Measurements from ENCODE around the gene MATK. TPM values are rescaled to one million over a fixed set of nuclear protein-coding genes. Genes with fewer than 3 reads are reported as not detected.

The MATK gene
- total RNA-seq, 2 experiments from 2014 or later, result 9.1 to 9.4 TPM

DNA sequence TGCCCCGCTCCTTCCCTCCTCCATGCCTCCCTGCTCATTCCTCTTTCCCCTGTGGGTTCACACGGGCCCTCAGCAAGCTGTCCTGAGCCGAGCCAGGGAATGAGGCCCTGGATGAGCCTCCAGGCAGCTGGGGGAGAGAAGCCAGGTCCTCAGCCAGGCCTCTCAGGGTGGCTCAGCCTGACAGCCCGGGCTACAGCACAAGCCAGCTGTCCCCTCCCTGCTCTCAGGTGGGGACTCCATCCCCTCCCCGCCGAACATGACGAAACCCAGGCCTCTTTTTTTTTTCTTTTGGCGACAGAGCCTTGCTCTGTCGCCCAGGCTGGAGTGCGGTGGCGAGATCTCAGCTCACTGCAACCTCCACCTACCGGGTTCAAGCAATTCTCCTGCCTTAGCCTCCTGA, 40.0 kb upstream of the MATK start:
- Histone ChIP-seq H3K36me3 (ENCODE audit: insufficient read depth, low read length) (no peaks in the 10 kb centered on the region), H3K4me3 (ENCODE audit: low read length) (no peak overlapping the region), H3K9me3 (ENCODE audit: control insufficient read depth in 1 of 2, insufficient read depth in 1 of 2, low read length in 2 of 2) (no peaks in the 10 kb centered on the region), H3K27ac (ENCODE audit: low read depth in 1 of 2, low read length in 2 of 2) (no peak overlapping the region), H3K27me3 (ENCODE audit: control insufficient read depth in 1 of 2, insufficient read depth in 2 of 2, low read length in 2 of 2) (no peaks in the 10 kb centered on the region), H3K4me1 (ENCODE audit: insufficient read depth, low read length) (peaks cover 19% of the 10 kb centered on the region)
- TF ChIP-seq, protein P1, sequence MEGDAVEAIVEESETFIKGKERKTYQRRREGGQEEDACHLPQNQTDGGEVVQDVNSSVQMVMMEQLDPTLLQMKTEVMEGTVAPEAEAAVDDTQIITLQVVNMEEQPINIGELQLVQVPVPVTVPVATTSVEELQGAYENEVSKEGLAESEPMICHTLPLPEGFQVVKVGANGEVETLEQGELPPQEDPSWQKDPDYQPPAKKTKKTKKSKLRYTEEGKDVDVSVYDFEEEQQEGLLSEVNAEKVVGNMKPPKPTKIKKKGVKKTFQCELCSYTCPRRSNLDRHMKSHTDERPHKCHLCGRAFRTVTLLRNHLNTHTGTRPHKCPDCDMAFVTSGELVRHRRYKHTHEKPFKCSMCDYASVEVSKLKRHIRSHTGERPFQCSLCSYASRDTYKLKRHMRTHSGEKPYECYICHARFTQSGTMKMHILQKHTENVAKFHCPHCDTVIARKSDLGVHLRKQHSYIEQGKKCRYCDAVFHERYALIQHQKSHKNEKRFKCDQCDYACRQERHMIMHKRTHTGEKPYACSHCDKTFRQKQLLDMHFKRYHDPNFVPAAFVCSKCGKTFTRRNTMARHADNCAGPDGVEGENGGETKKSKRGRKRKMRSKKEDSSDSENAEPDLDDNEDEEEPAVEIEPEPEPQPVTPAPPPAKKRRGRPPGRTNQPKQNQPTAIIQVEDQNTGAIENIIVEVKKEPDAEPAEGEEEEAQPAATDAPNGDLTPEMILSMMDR (IDR thresholded peaks at IDR 0.05), result no peak
- DNase-seq (no peak), ATAC-seq (ENCODE audit: poor library complexity) (no peak)
- Mint-ChIP-seq H3K36me3 (ENCODE audit: low read depth) (no peaks in the 10 kb centered on the region), H3K27me3 (no peaks in the 10 kb centered on the region), H3K27ac (no peak overlapping the region), H3K4me3 (no peak overlapping the region), H3K9me3 (no peaks in the 10 kb centered on the region), H3K4me1 (ENCODE audit: low read depth) (peaks cover 8% of the 10 kb centered on the region)
- intact Hi-C loops (cut with DNase I, micrococcal nuclease), result no loop called here
- CTCF ChIA-PET, result interaction anchor here (0.7 kb wide), 1 partner anchor 208 kb away, joined by 4 read pairs; no protein-coding TSS in a partner anchor
- POLR2A ChIA-PET, result no interaction called here

DNA sequence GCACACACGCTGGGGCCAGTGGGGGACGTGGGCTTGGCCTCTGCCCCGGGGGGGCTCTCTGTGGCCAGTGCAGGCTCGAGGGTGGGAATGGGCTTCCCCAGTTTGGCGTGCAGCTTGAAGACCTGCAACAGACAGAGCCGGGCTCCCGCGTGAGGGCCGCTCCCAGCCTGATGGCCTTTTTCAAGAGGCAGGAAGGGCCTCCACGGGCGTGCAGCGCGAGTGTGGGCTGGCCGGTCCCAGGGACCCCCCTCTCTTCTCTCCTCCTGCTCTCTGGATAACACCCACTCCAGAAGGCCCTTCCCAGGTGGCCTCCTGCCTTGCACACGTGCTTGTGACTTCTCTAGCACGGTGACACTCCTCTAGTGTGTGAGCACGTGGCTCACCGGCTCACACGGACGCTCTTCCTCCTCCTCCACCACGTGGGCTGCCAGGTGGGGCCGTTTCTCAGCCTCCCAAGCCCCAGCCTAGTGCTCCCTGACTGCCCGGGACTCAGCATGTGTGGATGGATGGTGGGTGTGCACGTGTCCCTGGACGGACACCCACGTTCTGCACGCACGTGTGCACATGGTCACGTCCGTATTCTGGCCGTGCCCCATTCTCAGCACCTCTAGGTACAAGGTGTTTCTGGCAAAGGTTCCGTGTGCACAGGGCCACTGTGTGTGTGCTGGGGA, 39.2 kb upstream of the MATK start:
- no peak for DNase-seq
- intact Hi-C loops (cut with DNase I, micrococcal nuclease), result no loop called here
- TF ChIP-seq, protein P1 (IDR thresholded peaks at IDR 0.05), result no peak
- Histone ChIP-seq H3K4me3 (ENCODE audit: low read length) (no peak overlapping the region), H3K9me3 (ENCODE audit: control insufficient read depth in 1 of 2, insufficient read depth in 1 of 2, low read length in 2 of 2) (no peaks in the 10 kb centered on the region), H3K27ac (ENCODE audit: low read depth in 1 of 2, low read length in 2 of 2) (no peak overlapping the region), H3K4me1 (ENCODE audit: insufficient read depth, low read length) (peaks cover 22% of the 10 kb centered on the region), H3K27me3 (ENCODE audit: control insufficient read depth in 1 of 2, insufficient read depth in 2 of 2, low read length in 2 of 2) (no peaks in the 10 kb centered on the region), H3K36me3 (ENCODE audit: insufficient read depth, low read length) (no peaks in the 10 kb centered on the region)
- no peaks in the 10 kb centered on the region for H3K9me3 Mint-ChIP-seq
- ATAC-seq (ENCODE audit: poor library complexity), result no peak
- peaks cover 10% of the 10 kb centered on the region for H3K4me1 Mint-ChIP-seq (ENCODE audit: low read depth)
- CTCF ChIA-PET, result no interaction called here
- no peak overlapping the region for H3K4me3 Mint-ChIP-seq
- POLR2A ChIA-PET, result no interaction called here
- H3K36me3 Mint-ChIP-seq (ENCODE audit: low read depth), result no peaks in the 10 kb centered on the region
- no peak overlapping the region for H3K27ac Mint-ChIP-seq
- H3K27me3 Mint-ChIP-seq, result no peaks in the 10 kb centered on the region

DNA sequence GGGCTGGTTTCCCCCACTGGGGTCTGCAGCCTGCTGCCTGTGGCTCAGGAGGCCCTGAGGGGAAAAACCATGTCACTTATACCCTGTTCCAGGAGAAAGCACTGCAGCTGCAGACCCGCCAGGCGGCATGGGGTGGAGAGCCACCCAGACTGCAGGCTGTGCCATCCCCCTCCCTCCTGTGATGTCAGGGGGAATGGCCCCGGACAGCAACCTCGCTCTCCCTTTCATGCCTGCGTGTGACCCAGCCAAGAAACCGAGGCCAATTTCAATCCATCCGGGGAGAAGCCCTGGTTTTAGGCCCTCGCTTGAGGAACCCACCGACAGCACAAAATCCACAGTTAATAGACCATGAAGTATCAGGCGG, 37.2 kb upstream of the MATK start:
- ChIA-PET POLR2A (interaction anchor here (1.2 to 2.6 kb wide), 3 partner anchors 11 to 102 kb away, joined by 3 to 46 read pairs (median 15); partner anchors contain the start of genes APBA3 and MRPL54), CTCF (interaction anchor here (2.1 kb wide), 1 partner anchor 61 kb away, joined by 35 read pairs; the partner anchor contains the start of genes APBA3 and MRPL54)
- no peak overlapping the region for H3K27ac Mint-ChIP-seq
- H3K27me3 Mint-ChIP-seq, result no peaks in the 10 kb centered on the region
- DNase-seq (no peak), ATAC-seq (ENCODE audit: poor library complexity) (no peak)
- Histone ChIP-seq H3K9me3 (ENCODE audit: control insufficient read depth in 1 of 2, insufficient read depth in 1 of 2, low read length in 2 of 2) (no peaks in the 10 kb centered on the region), H3K27me3 (ENCODE audit: control insufficient read depth in 1 of 2, insufficient read depth in 2 of 2, low read length in 2 of 2) (no peaks in the 10 kb centered on the region), H3K4me3 (ENCODE audit: low read length) (no peak overlapping the region), H3K27ac (ENCODE audit: low read depth in 1 of 2, low read length in 2 of 2) (no peak overlapping the region), H3K36me3 (ENCODE audit: insufficient read depth, low read length) (no peaks in the 10 kb centered on the region), H3K4me1 (ENCODE audit: insufficient read depth, low read length) (peaks cover 32% of the 10 kb centered on the region)
- intact Hi-C loops (cut with DNase I, micrococcal nuclease), result loop anchor here in 1 of 2 experiments (5.0 kb wide), 2 partner anchors 41 to 156 kb away; no protein-coding TSS in a partner anchor
- peaks cover 16% of the 10 kb centered on the region for H3K4me1 Mint-ChIP-seq (ENCODE audit: low read depth)
- no peak overlapping the region for H3K4me3 Mint-ChIP-seq
- no peaks in the 10 kb centered on the region for H3K9me3 Mint-ChIP-seq
- TF ChIP-seq, protein P1 (IDR thresholded peaks at IDR 0.05), result no peak
- H3K36me3 Mint-ChIP-seq (ENCODE audit: low read depth), result no peaks in the 10 kb centered on the region
